Lung (tissue), 16 donors: Measurements from ENCODE around the gene TSEN54. TPM values are rescaled to one million over a fixed set of nuclear protein-coding genes. Genes with fewer than 3 reads are reported as not detected.
A peak's percentile ranks its signal among the peaks of the same experiment; 100 is the strongest.

Source experiments
- ATAC-seq: fragments of 200-7000 bp; cut with Tn5 transposase; one replicate; pipeline ENCODE4 v1.9.1; 2020; ENCODE audit warnings: moderate number of reproducible peaks; ENCODE audit not compliant: insufficient read depth, low FRiP score
- DNase-seq, 3 donors: peaks; one replicate each; pipeline ENCODE4 v3.0.0-alpha.2; 2013 to 2017
- H3K27ac ChIP-seq, 2 donors: one replicate each; pipeline ENCODE4 v1.5.1; 2013; ENCODE audit warnings: mild to moderate bottlenecking in 2 of 2, moderate library complexity in 2 of 2, control low read depth in 1 of 2, inconsistent platforms in 1 of 2, low read depth in 1 of 2, low read length in 1 of 2
- H3K27me3 ChIP-seq, 3 donors: one replicate each; pipeline ENCODE4 v1.5.1; 2013; ENCODE audit warnings: low read length in 2 of 3; ENCODE audit not compliant: control insufficient read depth in 3 of 3, insufficient read depth in 3 of 3
- H3K36me3 ChIP-seq, 4 donors: one replicate each; pipeline ENCODE4 v1.5.1; 2013; ENCODE audit warnings: low read length in 4 of 4, mild to moderate bottlenecking in 1 of 4, moderate library complexity in 1 of 4; ENCODE audit not compliant: control insufficient read depth in 4 of 4, insufficient read depth in 4 of 4
- H3K4me1 ChIP-seq, 5 donors: one replicate each; pipeline ENCODE4 v1.5.1; 2013; ENCODE audit warnings: low read length in 5 of 5, mild to moderate bottlenecking in 2 of 5, moderate library complexity in 1 of 5; ENCODE audit not compliant: control insufficient read depth in 5 of 5, insufficient read depth in 5 of 5
- H3K4me3 ChIP-seq: one replicate; pipeline ENCODE4 v1.5.1; 2013; ENCODE audit warnings: mild to moderate bottlenecking, control low read depth, moderate library complexity
- H3K9ac ChIP-seq, 2 donors: one replicate each; pipeline ENCODE4 v1.5.1; 2013; ENCODE audit warnings: low read length in 2 of 2, control low read depth in 1 of 2; ENCODE audit not compliant: insufficient read depth in 1 of 2
- H3K9me3 ChIP-seq, 4 donors: one replicate each; pipeline ENCODE4 v1.5.1; 2013; ENCODE audit warnings: low read length in 3 of 4, mild to moderate bottlenecking in 1 of 4, moderate library complexity in 1 of 4; ENCODE audit not compliant: control insufficient read depth in 4 of 4, insufficient read depth in 3 of 4
- WGBS, 2 donors: extraction: QIAGEN DNeasy Blood & Tissue Kit; methylation state at CpG; one replicate each; pipeline ENCODE4 v1.1.7; 2013; 5-methylcytosine and 5-hydroxymethylcytosine counted together
- long read RNA-seq, 5 donors: transcript quantifications; one replicate each; lab custom pipeline, GENCODE V29; 2026
- polyA plus RNA-seq, 2 donors: library from polyadenylated mRNA; stranded (reverse); fragments of 200-250 nt; gene quantifications; one replicate each; pipeline ENCODE4 v1.2.1, GENCODE V29; 2013
- total RNA-seq, 2 donors: library from RNA; depleted of rRNA in 1 of 2; stranded (reverse); fragments of >200 nt in 1 of 2; gene quantifications; one replicate each; pipeline ENCODE4 v1.2.1, GENCODE V29; 2014 to 2021
- TF ChIP-seq, protein P1 (sequence below): IDR thresholded peaks from 2 replicates; pipeline ENCODE4 v1.5.1; 2012; ENCODE audit warnings: mild to moderate bottlenecking; ENCODE audit errors: control extremely low read depth, extremely low read depth
- donor health status: control.
- donor health status: control.
- donor health status: Bipolar disorder and iron deficiency.
- donor health status: healthy.
- donor health status: DM: yes; HTN: yes; CAD: no.

The TSEN54 gene
- total RNA-seq (10 to 100 TPM; 18.4 to 22.4 TPM), polyA plus RNA-seq (10 to 100 TPM; 20.9 to 36.5 TPM)
- long read RNA-seq, donor 1, transcript TSEN54-201 (11 exons, 1,944 nt) = major isoform, 5 of 8 reads
- long read RNA-seq, donor 1, partial matches to known transcripts = 0 of 8 reads
- long read RNA-seq, donor 1, other reads (novel, unspliced or antisense) = 0 of 8 reads
- long read RNA-seq, donor 2, partial matches to known transcripts = 0 of 3 reads
- long read RNA-seq, donor 2, other reads (novel, unspliced or antisense) = 0 of 3 reads
- long read RNA-seq, donor 3, partial matches to known transcripts = 0 of 1 reads
- long read RNA-seq, donor 3, other reads (novel, unspliced or antisense) = 0 of 1 reads
- long read RNA-seq, donor 4, partial matches to known transcripts = 0 of 4 reads
- long read RNA-seq, donor 4, other reads (novel, unspliced or antisense) = 0 of 4 reads
- long read RNA-seq, donor 5, transcript TSEN54-201 (11 exons, 1,944 nt) = major isoform, 6 of 14 reads
- long read RNA-seq, donor 5, partial matches to known transcripts = 5 of 14 reads
- long read RNA-seq, donor 5, other reads (novel, unspliced or antisense) = 0 of 14 reads

DNA sequence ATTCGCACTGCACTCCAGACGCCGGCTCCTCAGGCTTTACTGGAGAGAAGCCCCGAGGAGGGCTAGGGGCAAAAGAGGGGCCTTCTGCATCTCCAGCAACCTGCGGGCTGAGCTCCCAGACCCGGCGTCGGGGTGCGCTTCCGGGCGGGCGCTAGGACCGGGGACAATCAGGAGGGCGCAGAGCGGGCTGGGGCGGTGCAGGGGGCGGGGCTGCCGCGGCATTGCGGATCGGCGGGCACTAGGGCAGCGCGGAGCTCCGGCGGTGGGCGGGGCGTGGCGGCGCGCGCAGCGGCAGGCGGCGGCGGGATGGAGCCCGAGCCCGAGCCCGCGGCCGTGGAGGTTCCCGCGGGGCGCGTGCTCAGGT, at the start of gene TSEN54:
Gene TSEN54, plus strand, starts transcription at position 274 of the 364 bp plus-strand sequence. Its CDS starts 33 bp downstream, at position 307.
- TF ChIP-seq, protein P1, sequence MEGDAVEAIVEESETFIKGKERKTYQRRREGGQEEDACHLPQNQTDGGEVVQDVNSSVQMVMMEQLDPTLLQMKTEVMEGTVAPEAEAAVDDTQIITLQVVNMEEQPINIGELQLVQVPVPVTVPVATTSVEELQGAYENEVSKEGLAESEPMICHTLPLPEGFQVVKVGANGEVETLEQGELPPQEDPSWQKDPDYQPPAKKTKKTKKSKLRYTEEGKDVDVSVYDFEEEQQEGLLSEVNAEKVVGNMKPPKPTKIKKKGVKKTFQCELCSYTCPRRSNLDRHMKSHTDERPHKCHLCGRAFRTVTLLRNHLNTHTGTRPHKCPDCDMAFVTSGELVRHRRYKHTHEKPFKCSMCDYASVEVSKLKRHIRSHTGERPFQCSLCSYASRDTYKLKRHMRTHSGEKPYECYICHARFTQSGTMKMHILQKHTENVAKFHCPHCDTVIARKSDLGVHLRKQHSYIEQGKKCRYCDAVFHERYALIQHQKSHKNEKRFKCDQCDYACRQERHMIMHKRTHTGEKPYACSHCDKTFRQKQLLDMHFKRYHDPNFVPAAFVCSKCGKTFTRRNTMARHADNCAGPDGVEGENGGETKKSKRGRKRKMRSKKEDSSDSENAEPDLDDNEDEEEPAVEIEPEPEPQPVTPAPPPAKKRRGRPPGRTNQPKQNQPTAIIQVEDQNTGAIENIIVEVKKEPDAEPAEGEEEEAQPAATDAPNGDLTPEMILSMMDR = no peak
- Histone ChIP-seq H3K4me1 (peaks cover 0 to 43% (median 12%) of the 10 kb centered on the region in 5 donors), H3K9ac (no peak within 1 kb of the TSS), H3K9me3 (peaks cover 0 to 2% (median 0%) of the 10 kb centered on the region in 4 donors), H3K27ac (peak within 1 kb of the TSS; percentile 83), H3K36me3 (peaks cover 0 to 10% (median 4%) of the 10 kb centered on the region in 4 donors), H3K27me3 (no peaks in the 10 kb centered on the region), H3K4me3 (peak within 1 kb of the TSS; percentile 85)
- 0 to 1% methylated on average over 17 to 45 of the region's 45 CpGs for WGBS, 2 donors
- DNase-seq = peak; percentile 93 to 95 (median 95)
- peak; percentile 91 for ATAC-seq

DNA sequence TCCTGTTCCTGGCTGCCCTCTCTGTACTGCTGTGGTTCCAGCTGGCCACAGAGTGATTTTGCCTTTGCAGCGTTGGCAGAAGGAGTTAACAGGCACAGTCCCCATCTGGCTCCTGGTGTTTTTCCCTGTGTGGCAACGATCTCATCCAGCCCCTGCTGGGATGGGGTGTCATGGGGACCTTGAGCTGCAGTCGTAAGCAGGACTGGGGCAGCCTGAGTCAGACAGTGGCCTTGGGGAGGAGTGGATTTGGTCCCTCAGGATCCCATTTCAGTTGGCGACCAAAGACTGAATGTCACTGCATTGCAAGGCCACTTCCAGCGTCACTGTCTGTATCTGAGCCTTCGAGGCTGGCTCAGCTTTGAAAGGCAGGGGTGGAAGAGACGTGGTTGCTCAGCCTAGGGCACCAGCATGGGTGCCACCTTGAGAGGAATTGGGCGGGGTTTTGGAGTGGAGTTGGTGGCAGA, 48.0 kb upstream of the TSEN54 start:
- H3K4me3 ChIP-seq = no peak overlapping the region
- peaks cover 0 to 16% (median 13%) of the 10 kb centered on the region in 4 donors for H3K36me3 ChIP-seq
- no peaks in the 10 kb centered on the region for H3K9me3 ChIP-seq
- DNase-seq = peak in 1 of 3 donors; percentile 20
- no peak overlapping the region for H3K9ac ChIP-seq
- TF ChIP-seq, protein P1 = no peak
- H3K27me3 ChIP-seq = no peaks in the 10 kb centered on the region
- peak overlapping the region in 1 of 2 donors; percentile 36 for H3K27ac ChIP-seq
- peaks cover 0 to 10% (median 0%) of the 10 kb centered on the region in 5 donors for H3K4me1 ChIP-seq
- WGBS, 2 donors = 75 to 79% methylated on average over 8 of the region's 8 CpGs
- no peak for ATAC-seq

DNA sequence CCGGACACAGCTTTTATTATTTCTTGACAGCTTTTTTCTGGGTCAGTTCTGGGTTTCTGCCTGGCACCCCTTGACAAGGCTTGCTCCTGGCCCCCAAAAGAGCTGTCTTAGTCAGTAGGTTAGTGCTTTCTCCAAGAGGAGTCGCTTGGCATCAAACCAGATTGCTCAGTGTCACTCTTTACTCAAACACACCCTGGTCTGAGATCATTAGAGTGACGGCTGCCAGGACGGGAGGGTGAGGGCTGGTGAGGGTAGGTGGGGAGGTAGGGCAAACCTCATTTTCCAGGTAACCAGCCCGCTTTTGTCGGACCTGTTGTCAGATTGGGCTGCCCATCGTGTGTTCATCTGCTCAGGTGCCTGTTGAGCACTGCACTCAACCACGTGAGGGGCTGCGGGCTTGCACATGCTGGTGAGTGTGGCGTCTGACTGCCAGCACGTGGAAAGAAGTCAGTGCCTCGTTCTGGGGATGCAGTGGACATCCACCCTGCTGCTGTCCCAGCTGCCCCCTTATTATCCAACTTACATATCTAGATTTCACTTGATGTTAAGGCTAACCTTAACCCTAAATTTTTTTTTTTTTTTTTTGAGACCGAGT, 47.5 kb upstream of the TSEN54 start:
- peaks cover 0 to 18% (median 14%) of the 10 kb centered on the region in 4 donors for H3K36me3 ChIP-seq
- H3K4me3 ChIP-seq = no peak overlapping the region
- H3K9ac ChIP-seq = no peak overlapping the region
- H3K27me3 ChIP-seq = no peaks in the 10 kb centered on the region
- TF ChIP-seq, protein P1 = no peak
- no peaks in the 10 kb centered on the region for H3K9me3 ChIP-seq
- WGBS, 2 donors = 73 to 85% methylated on average over 13 of the region's 13 CpGs
- peaks cover 0 to 10% (median 0%) of the 10 kb centered on the region in 5 donors for H3K4me1 ChIP-seq
- H3K27ac ChIP-seq = peak overlapping the region in 1 of 2 donors; percentile 36
- no peak for DNase-seq
- no peak for ATAC-seq
